Measurements from ENCODE around the gene ABCB4.

The ABCB4 gene

GRCh38 chr7:87475359-87476178, at the start of gene ABCB4:
Gene ABCB4 (minus strand): TSS chr7:87475680. CDS start chr7:87475465, 215 bp downstream.
- DNase-seq = no peak

- DNase-seq = no peak
These were observed 43.3 kb upstream of the ABCB4 start for GRCh38 chr7:87518735-87519134.

- no peak for DNase-seq
These were observed 42.4 kb upstream of the ABCB4 start for GRCh38 chr7:87517891-87518290.

GRCh38 chr7:87517136-87517815, 41.8 kb upstream of the ABCB4 start:
- DNase-seq = no peak

- no peak for DNase-seq
These were observed 38.4 kb upstream of the ABCB4 start for GRCh38 chr7:87513735-87514335.

- no peak for DNase-seq
These were observed 37.4 kb upstream of the ABCB4 start for GRCh38 chr7:87512906-87513305.

GRCh38 chr7:87511510-87511909, 36.0 kb upstream of the ABCB4 start:
- no peak for DNase-seq

- DNase-seq = no peak
These were observed 35.0 kb upstream of the ABCB4 start for GRCh38 chr7:87510411-87510875.

- DNase-seq = no peak
These were observed 32.0 kb upstream of the ABCB4 start for GRCh38 chr7:87507446-87507845.

GRCh38 chr7:87506246-87507180, 31.0 kb upstream of the ABCB4 start:
- DNase-seq = no peak

- DNase-seq = no peak
These were observed 30.2 kb upstream of the ABCB4 start for GRCh38 chr7:87505557-87506245.

- no peak for DNase-seq
These were observed 29.6 kb upstream of the ABCB4 start for GRCh38 chr7:87505122-87505521.

- DNase-seq = no peak
These were observed 24.0 kb upstream of the ABCB4 start for GRCh38 chr7:87499494-87499893.

GRCh38 chr7:87498893-87499292, 23.4 kb upstream of the ABCB4 start:
- no peak for DNase-seq

GRCh38 chr7:87497482-87497881, 22.0 kb upstream of the ABCB4 start:
- no peak for DNase-seq

- DNase-seq = no peak
These were observed 19.9 kb upstream of the ABCB4 start for GRCh38 chr7:87495366-87495765.

- no peak for DNase-seq
These were observed 19.0 kb upstream of the ABCB4 start for GRCh38 chr7:87494454-87494853.

GRCh38 chr7:87483131-87483530, 7.7 kb upstream of the ABCB4 start:
- no peak for DNase-seq

GRCh38 chr7:87482115-87482514, 6.6 kb upstream of the ABCB4 start:
- DNase-seq = no peak

- DNase-seq = no peak
These were observed 4.9 kb upstream of the ABCB4 start for GRCh38 chr7:87480386-87480785.

- no peak for DNase-seq
These were observed 4.5 kb upstream of the ABCB4 start for GRCh38 chr7:87479951-87480350.

- DNase-seq = no peak
These were observed 688 bp upstream of the ABCB4 start for GRCh38 chr7:87476179-87476557.

All from activated naive CD4-positive, alpha-beta T cell treated with anti-CD3 and anti-CD28 coated beads, Interleukin-2, amount 50 U/mL, for 16 hours (primary cell).